GM23248 (cell line): ENCODE measurements around the gene GLS. TPM values are rescaled to one million over a fixed set of nuclear protein-coding genes. Genes with fewer than 3 reads are reported as not detected.
"Not testable (repeated sequence)": the region's sequence is repeated elsewhere in the genome, so short reads cannot be mapped to it uniquely, and the experiment has no call there.

Experiments used
- DNase-seq: peaks from one replicate; pipeline ENCODE4 v3.0.0-alpha.2; 2015
- H2AFZ ChIP-seq: fragments of 200-600 bp; sonication (generic); 2 replicates; pipeline ENCODE4 v1.6.1; 2016; ENCODE audit warnings: antibody characterized with exemption
- H3F3A ChIP-seq: fragments of 200-600 bp; sonication (generic); 2 replicates; pipeline ENCODE4 v1.6.1; 2016; ENCODE audit warnings: mild to moderate bottlenecking, antibody characterized with exemption, mixed run types; ENCODE audit not compliant: insufficient read depth
- H3K27ac ChIP-seq: fragments of 200-600 bp; sonication (generic); 2 replicates; pipeline ENCODE4 v1.5.1; 2016; ENCODE audit warnings: mild to moderate bottlenecking
- H3K27me3 ChIP-seq: fragments of 200-600 bp; sonication (generic); replicated peaks from 2 replicates; pipeline ENCODE4 v1.6.1; 2016; ENCODE audit warnings: mild to moderate bottlenecking; ENCODE audit not compliant: insufficient read depth
- H3K36me3 ChIP-seq: fragments of 200-600 bp; sonication (generic); 2 replicates; pipeline ENCODE4 v1.6.1; 2016; ENCODE audit warnings: low read depth, mild to moderate bottlenecking
- H3K4me1 ChIP-seq: fragments of 200-600 bp; sonication (generic); 2 replicates; pipeline ENCODE4 v1.6.1; 2016; ENCODE audit warnings: mild to moderate bottlenecking; ENCODE audit not compliant: insufficient read depth
- H3K4me2 ChIP-seq: fragments of 200-600 bp; sonication (generic); one replicate; pipeline ENCODE4 v1.6.1; 2016; ENCODE audit warnings: mild to moderate bottlenecking; ENCODE audit not compliant: unreplicated experiment
- H3K4me3 ChIP-seq: fragments of 200-600 bp; sonication (generic); 2 replicates; pipeline ENCODE4 v1.5.1; 2016; ENCODE audit warnings: mild to moderate bottlenecking
- H3K79me2 ChIP-seq: fragments of 200-600 bp; sonication (generic); 2 replicates; pipeline ENCODE4 v1.6.1; 2016; ENCODE audit warnings: mild to moderate bottlenecking; ENCODE audit not compliant: insufficient read depth
- H3K9ac ChIP-seq: fragments of 200-600 bp; sonication (generic); 2 replicates; pipeline ENCODE4 v1.6.1; 2016; ENCODE audit warnings: mild to moderate bottlenecking
- H3K9me2 ChIP-seq: fragments of 200-600 bp; sonication (generic); 2 replicates; pipeline ENCODE4 v1.6.1; 2016; ENCODE audit warnings: mixed run types, mild to moderate bottlenecking, moderate library complexity; ENCODE audit not compliant: insufficient read depth
- H3K9me3 ChIP-seq: fragments of 200-600 bp; sonication (generic); one replicate; pipeline ENCODE4 v1.6.1; 2017; ENCODE audit warnings: low read depth
- H4K20me1 ChIP-seq: fragments of 200-600 bp; sonication (generic); 2 replicates; pipeline ENCODE4 v1.6.0; 2016; ENCODE audit not compliant: insufficient read depth
- EZH2 ChIP-seq: fragments of 200-600 bp; sonication (generic); IDR thresholded peaks from 2 replicates; pipeline ENCODE4 v1.6.1; 2018; ENCODE audit warnings: antibody characterized with exemption, mild to moderate bottlenecking; ENCODE audit not compliant: insufficient read depth, poor library complexity, severe bottlenecking
- EZH2phosphoT487 ChIP-seq: fragments of 200-600 bp; sonication (generic); IDR thresholded peaks from 2 replicates; pipeline ENCODE4 v1.6.1; 2018; ENCODE audit warnings: antibody characterized with exemption, moderate library complexity, mild to moderate bottlenecking, low read depth; ENCODE audit not compliant: insufficient read depth
- WGBS, 2 experiments: methylation state at CpG; one replicate each; pipeline ENCODE4 v1.1.6; 2015 to 2017; ENCODE audit warnings: low lambda C conversion rate in 2 of 2, low coverage in 1 of 2; ENCODE audit errors: missing lambda C conversion rate in 2 of 2; 5-methylcytosine and 5-hydroxymethylcytosine counted together
- in situ Hi-C: fragments of 300-500 bp; cut with MboI; formaldehyde crosslinking; loops from 2 replicates; pipeline ENCODE4 v1.15.0; 2020
- polyA plus RNA-seq: library from polyadenylated mRNA; unstranded; fragments of >200 nt; fragmentation: Nextera tagmentation; extraction: Ambion mirVana; gene quantifications from 2 replicates; pipeline ENCODE4 v1.2.1, GENCODE V29; 2016
- total RNA-seq: library from RNA; depleted of rRNA; stranded (reverse); fragments of >200 nt; shearing (Covaris generic); gene quantifications from 2 replicates; pipeline ENCODE4 v1.2.3, GENCODE V29; 2014

The GLS gene
- total and polyA plus RNA-seq, 2 experiments from 2014 or later: 96.0 to 362 TPM

- TF ChIP-seq EZH2: no peak
- no peak for TF ChIP-seq EZH2phosphoT487
- Histone ChIP-seq H3K4me1 (peaks cover 70% of the 10 kb centered on the region), H3K4me2 (peak overlapping the region; percentile 86), H3F3A (peaks cover 63% of the 10 kb centered on the region), H4K20me1 (no peaks in the 10 kb centered on the region), H2AFZ (peak overlapping the region; percentile 35; the same call in 1 of the 2 replicates), H3K36me3 (no peaks in the 10 kb centered on the region), H3K27me3 (no peaks in the 10 kb centered on the region), H3K79me2 (peaks cover 12% of the 10 kb centered on the region; the same call in 1 of the 2 replicates), H3K27ac (peak overlapping the region; percentile 82), H3K9me2 (no peaks in the 10 kb centered on the region; the same call in 1 of the 2 replicates), H3K4me3 (peak overlapping the region; percentile 61), H3K9me3 (no peaks in the 10 kb centered on the region), H3K9ac (peak overlapping the region; percentile 68)
- in situ Hi-C loops: no loop called here
- peak; percentile 92 for DNase-seq
- 26 to 28% methylated on average over 6 of the region's 6 CpGs for WGBS, 2 experiments
These were observed 21.8 kb upstream of the GLS start for GRCh38 chr2:190858817-190859216.

- Histone ChIP-seq H3K9me2 (no peaks in the 10 kb centered on the region; the same call in 1 of the 2 replicates), H2AFZ (0 out of 2 replicates have a peak overlapping the region, but pooled peaks have one; percentile 16), H3K4me3 (peak overlapping the region; percentile 61), H3K27ac (peak overlapping the region; percentile 82), H3K4me2 (peak overlapping the region; percentile 86), H3K27me3 (no peaks in the 10 kb centered on the region), H3K79me2 (peaks cover 12% of the 10 kb centered on the region; the same call in 1 of the 2 replicates), H3F3A (peaks cover 70% of the 10 kb centered on the region), H3K4me1 (peaks cover 72% of the 10 kb centered on the region), H3K9me3 (no peaks in the 10 kb centered on the region), H4K20me1 (no peaks in the 10 kb centered on the region), H3K9ac (peak overlapping the region; percentile 68), H3K36me3 (no peaks in the 10 kb centered on the region)
- WGBS, 2 experiments: 28 to 42% methylated on average over 6 of the region's 6 CpGs
- no peak for TF ChIP-seq EZH2
- no peak for TF ChIP-seq EZH2phosphoT487
- in situ Hi-C loops: no loop called here
- peak; percentile 67 for DNase-seq
These were observed 21.0 kb upstream of the GLS start for GRCh38 chr2:190859347-190860297.

GRCh38 chr2:190860985-190861680, 19.5 kb upstream of the GLS start:
- no peaks in the 10 kb centered on the region; the same call in 1 of the 2 replicates for H3K9me2 ChIP-seq
- in situ Hi-C loops: no loop called here
- H3K4me1 ChIP-seq: peaks cover 83% of the 10 kb centered on the region
- no peaks in the 10 kb centered on the region for H4K20me1 ChIP-seq
- no peaks in the 10 kb centered on the region for H3K9me3 ChIP-seq
- H3F3A ChIP-seq: peaks cover 70% of the 10 kb centered on the region
- H3K27me3 ChIP-seq: no peaks in the 10 kb centered on the region
- H3K4me2 ChIP-seq: peak overlapping the region; percentile 86
- TF ChIP-seq EZH2 (no peak), EZH2phosphoT487 (no peak)
- 44 to 51% methylated on average over 5 of the region's 5 CpGs for WGBS, 2 experiments
- peak overlapping the region; percentile 19; the same call in 1 of the 2 replicates for H3K4me3 ChIP-seq
- peak; percentile 78 for DNase-seq
- peak overlapping the region; percentile 68 for H3K9ac ChIP-seq
- H3K36me3 ChIP-seq: no peaks in the 10 kb centered on the region
- H2AFZ ChIP-seq: 0 out of 2 replicates have a peak overlapping the region, but pooled peaks have one; percentile 10
- peaks cover 21% of the 10 kb centered on the region; the same call in 1 of the 2 replicates for H3K79me2 ChIP-seq
- H3K27ac ChIP-seq: peak overlapping the region; percentile 82

GRCh38 chr2:190862128-190862527, 18.5 kb upstream of the GLS start:
- H3K4me1 ChIP-seq: peaks cover 88% of the 10 kb centered on the region

More at GRCh38 chr2:190862128-190862527, 18.5 kb upstream of the GLS start:
- DNase-seq, H4K20me1 ChIP-seq, H3K4me3 ChIP-seq, H3K9me2 ChIP-seq, H3K27me3 ChIP-seq, H2AFZ ChIP-seq, H3K9me3 ChIP-seq, in situ Hi-C loops, H3K36me3 ChIP-seq: not testable (repeated sequence)
- H3K4me2 ChIP-seq: peak overlapping the region; percentile 24
- peak overlapping the region; percentile 68; the same call in 1 of the 2 replicates for H3K9ac ChIP-seq
- H3F3A ChIP-seq: peaks cover 75% of the 10 kb centered on the region
- peaks cover 19% of the 10 kb centered on the region; the same call in 1 of the 2 replicates for H3K79me2 ChIP-seq
- peak overlapping the region; percentile 82 for H3K27ac ChIP-seq
